ENCODE measurements around the gene CACNA1D.
A peak's percentile ranks its signal among the peaks of the same experiment; 100 is the strongest.

CACNA1D gene

GRCh38 chr3:53694666-53695323, 200.4 kb downstream of the CACNA1D start:
- no peak for DNase-seq

- no peak for DNase-seq
Measured at GRCh38 chr3:53695324-53695690, 200.9 kb downstream of the CACNA1D start.

GRCh38 chr3:53696401-53697172, 202.2 kb downstream of the CACNA1D start:
- DNase-seq = no peak

GRCh38 chr3:53700441-53700840, 206.0 kb downstream of the CACNA1D start:
- DNase-seq = no peak

- DNase-seq = no peak
Measured at GRCh38 chr3:53702776-53703530, 208.5 kb downstream of the CACNA1D start.

GRCh38 chr3:53703630-53704362, 209.4 kb downstream of the CACNA1D start:
- no peak for DNase-seq

GRCh38 chr3:53704363-53704725, 209.9 kb downstream of the CACNA1D start:
- DNase-seq = no peak

GRCh38 chr3:53705024-53705745, 210.8 kb downstream of the CACNA1D start:
- no peak for DNase-seq

GRCh38 chr3:53705774-53706173, 211.4 kb downstream of the CACNA1D start:
- DNase-seq = no peak

- no peak for DNase-seq
Measured at GRCh38 chr3:53707222-53707621, 212.8 kb downstream of the CACNA1D start.

GRCh38 chr3:53708001-53708621, 213.7 kb downstream of the CACNA1D start:
- peak; percentile 47 for DNase-seq

GRCh38 chr3:53709256-53709655, 214.8 kb downstream of the CACNA1D start:
- DNase-seq = no peak

GRCh38 chr3:53709860-53710674, 215.7 kb downstream of the CACNA1D start:
- DNase-seq = peak; percentile 80

- DNase-seq = no peak
Measured at GRCh38 chr3:53711387-53711786, 217.0 kb downstream of the CACNA1D start.

GRCh38 chr3:53712817-53713388, 218.5 kb downstream of the CACNA1D start:
- DNase-seq = no peak

- DNase-seq = no peak
Measured at GRCh38 chr3:53713626-53714025, 219.2 kb downstream of the CACNA1D start.

GRCh38 chr3:53715815-53716483, 221.5 kb downstream of the CACNA1D start:
- DNase-seq = no peak

GRCh38 chr3:53716998-53717397, 222.6 kb downstream of the CACNA1D start:
- no peak for DNase-seq

GRCh38 chr3:53718462-53718861, 224.1 kb downstream of the CACNA1D start:
- DNase-seq = no peak

- DNase-seq = no peak
Measured at GRCh38 chr3:53719796-53720195, 225.4 kb downstream of the CACNA1D start.

Measured in activated effector memory CD4-positive, alpha-beta T cell treated with anti-CD3 and anti-CD28 coated beads, Interleukin-2, amount 50 U/mL, for 16 hours (primary cell).